ENCODE measurements around the gene A4GALT.
"Not testable (repeated sequence)": the region's sequence is repeated elsewhere in the genome, so short reads cannot be mapped to it uniquely, and the experiment has no call there.

A4GALT gene, protein sequence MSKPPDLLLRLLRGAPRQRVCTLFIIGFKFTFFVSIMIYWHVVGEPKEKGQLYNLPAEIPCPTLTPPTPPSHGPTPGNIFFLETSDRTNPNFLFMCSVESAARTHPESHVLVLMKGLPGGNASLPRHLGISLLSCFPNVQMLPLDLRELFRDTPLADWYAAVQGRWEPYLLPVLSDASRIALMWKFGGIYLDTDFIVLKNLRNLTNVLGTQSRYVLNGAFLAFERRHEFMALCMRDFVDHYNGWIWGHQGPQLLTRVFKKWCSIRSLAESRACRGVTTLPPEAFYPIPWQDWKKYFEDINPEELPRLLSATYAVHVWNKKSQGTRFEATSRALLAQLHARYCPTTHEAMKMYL

DNA sequence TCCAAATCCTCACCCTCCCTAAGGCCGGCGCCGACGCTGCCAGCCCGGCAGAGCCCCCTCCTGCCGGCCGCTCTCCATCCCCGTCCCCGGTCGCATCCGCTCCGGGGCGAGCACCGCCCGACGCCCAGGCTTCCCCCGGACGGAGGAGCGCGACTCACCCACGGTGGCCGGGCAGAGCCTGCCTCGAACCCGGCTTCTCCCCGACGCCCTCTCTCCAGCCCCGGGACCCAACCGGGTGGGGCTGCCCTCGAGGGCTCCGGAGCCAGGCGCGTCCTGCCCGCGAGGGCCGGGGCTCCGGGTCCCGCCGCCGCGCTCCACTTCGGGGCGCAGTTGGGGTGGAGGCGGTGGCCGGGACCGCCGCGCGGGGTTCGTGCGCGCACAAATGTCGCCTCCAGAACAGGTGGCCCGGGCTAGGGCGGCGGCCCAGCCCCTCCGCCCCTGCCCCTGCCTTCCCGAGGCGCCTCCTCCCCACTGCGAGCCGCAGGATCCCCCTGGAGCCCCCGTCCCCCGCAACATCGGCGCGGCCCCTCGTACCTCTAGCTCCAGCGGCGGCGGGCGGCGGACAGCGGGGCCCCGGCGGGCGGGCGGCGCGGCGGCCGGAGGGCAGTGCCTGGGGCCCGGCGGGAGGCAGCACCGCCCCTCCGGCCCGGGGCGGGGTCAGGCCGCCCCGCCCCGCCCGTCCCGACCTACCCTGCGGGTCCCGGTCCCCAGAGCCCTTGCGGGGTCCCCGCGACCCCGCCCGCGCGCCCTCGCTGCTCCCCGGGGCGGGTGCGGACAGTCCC is at the start of gene A4GALT:
TSS of gene A4GALT (minus strand) at position 608 of the 782 bp plus-strand sequence. CDS start 26,919 bp downstream, outside the sequence.
- no peak for FAIRE-seq

DNA sequence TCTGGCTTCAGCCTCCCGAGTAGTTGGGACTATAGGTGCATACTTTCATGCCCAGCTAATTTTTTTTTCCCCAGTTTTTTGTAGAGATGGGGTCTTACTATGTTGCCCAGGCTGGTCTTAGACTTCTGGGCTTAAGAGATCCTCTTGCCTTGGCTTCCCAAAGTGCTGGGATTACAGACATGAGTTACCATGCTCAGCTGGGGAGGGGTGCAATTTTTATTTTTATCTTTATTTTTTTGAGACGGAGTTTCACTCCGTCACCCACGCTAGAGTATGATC is 49.7 kb upstream of the A4GALT start:
- no peak for FAIRE-seq

DNA sequence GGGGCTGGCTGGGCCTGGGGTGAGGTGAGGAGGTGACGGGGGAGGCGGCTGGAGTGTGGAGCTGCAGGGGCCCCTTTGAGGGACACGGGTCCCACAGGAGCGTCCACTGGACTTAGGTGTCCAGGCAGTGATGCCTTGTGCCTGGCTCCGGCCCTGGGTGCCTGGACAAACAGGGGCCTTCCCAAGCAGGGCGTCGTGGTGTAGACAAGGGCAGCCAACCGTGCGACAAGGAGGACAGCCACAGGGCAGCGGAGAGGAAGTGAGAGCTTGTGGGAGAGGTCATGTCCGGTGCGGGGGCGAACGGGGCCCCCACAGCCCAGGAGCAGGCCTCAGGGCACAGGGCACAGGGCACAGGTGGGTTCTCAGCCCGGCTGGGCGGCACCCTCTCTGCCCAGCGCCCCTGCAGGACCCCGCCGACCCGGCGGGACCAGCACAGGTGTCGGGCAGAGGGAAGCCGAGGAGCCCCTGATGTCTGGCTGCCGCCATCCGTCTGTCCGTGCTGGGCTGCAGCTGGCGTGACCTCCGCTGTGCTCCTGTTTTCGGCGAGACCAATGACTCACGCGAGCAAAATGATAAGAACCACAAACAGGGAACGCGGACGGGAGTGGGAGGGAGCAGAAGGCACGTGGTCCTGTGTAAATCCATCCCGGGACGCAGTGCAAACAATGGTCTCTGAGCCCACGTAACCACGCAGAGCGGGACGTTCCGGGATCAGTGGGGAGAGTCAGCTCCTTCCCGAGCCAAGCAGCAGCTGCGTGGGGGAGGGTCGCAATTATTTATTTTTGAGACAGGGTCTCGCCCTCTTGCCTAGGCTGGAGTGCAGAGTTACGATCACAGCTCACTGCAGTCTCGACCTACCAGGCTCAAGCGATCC is 49.1 kb upstream of the A4GALT start:
- FAIRE-seq: no peak

DNA sequence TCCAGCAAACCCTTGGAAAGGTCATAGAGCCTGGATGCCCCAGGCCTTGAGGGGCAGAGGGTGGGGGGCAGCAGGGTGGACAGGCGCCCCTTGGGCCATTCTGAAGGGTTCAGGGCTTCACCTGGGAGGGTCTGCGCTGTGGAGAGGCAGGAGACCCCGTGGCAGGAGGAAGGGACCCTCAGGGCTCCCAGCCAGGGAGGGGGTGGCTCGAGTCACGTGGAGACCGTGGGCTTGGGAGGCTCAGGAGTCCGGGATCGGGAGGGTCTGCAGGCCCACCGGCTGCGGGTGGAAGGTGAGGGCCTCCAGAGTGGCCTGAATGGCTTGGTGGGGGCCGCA is 48.5 kb upstream of the A4GALT start:
- no peak for FAIRE-seq

DNA sequence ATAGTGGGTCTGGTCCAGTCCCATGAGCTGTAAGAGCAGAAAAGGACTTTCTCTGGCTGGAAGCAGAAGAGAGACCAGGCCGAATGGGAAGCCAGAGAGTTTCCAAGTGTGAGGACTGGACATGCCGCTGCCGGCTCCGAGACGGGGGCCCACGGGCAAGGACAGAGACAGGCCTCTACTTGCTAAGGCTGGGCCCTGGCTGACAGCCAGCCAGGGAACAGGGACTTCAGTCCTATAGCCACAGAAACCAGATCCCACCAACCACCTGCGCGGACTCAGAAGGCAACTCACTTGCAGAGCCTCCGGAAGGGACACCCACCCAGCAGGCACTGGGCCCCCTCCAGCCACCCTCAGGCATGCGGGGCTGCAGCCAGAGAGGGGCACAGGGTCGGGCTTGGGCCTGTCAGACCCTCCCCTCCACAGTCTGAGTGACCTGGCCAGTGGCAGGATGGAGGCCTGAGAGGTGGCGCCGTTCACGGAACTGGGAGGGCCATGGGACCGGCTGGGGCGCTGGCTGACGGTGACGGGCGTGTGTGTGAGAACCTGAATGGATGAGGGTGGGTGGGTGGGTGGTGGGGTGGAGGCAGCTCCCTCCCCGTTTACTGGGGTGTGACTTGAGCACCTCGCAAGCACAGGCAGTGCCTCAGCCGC is 47.8 kb upstream of the A4GALT start:
- FAIRE-seq: no peak

DNA sequence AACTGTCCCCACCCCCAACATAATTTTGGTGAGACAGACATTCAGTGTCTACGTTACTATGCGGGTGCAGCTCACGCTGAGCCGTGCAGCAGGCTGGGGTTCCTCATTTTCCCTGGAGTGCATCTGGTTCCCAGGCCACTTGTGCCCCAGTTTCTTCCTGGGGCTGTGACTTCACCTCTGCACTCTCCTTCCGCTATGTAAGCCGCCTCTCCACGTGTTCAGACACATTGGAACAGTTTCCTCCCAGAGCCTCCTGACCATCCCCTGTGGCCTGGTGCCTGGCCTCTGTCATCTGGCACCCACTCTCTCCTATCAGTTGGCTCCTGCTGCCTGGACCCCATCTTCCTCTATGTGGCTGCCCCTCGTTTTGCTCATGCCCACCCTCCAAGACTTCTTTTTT is 46.2 kb upstream of the A4GALT start:
- FAIRE-seq: no peak

DNA sequence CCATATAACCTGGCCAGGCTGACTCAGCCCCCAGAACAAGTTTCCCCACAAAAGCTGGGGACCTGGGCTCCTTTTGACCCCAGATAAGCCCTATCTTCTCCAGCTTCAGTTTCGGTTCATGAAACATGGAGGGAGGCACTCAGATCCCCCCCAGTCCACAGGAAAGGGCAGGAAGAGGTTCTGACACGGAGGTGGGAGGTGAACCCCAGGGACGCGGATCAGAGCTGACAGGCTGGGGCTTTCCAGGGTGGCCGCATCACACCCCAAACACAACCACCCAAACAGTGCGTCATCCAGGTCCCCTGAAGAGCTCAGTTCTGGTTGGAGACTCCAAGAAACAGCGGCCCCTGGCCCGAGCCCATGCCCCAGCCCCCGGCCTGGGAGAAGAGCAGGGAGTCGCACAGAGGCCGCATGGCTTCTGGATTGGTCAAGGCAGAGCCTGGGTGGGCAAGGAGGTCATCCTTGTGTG is 44.3 kb upstream of the A4GALT start:
- no peak for FAIRE-seq

DNA sequence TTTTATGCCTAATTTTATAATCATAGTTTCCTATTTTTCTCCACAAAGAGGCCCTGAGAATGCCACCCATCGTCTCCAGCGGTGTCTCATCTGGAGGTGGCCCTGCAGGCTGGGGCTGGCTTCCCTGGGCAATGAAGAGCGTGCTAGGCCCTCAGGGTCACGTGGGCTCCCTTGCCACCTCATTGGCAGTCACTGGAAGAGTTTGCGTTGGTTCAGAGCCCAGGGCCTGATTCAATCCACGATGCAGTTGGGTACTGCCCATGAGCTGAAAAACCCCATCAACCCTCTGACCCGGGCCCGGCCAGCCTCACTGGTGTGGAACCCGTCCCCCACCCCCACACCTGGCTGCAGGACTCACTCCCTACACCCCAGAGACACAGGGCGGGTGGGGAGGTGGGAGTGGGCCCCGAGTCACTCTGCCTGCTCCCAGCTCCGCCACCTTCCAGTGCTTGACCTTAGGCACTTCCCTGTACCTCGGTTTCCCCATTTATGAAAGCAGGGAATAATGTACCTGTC is 43.4 kb upstream of the A4GALT start:
- no peak for FAIRE-seq

DNA sequence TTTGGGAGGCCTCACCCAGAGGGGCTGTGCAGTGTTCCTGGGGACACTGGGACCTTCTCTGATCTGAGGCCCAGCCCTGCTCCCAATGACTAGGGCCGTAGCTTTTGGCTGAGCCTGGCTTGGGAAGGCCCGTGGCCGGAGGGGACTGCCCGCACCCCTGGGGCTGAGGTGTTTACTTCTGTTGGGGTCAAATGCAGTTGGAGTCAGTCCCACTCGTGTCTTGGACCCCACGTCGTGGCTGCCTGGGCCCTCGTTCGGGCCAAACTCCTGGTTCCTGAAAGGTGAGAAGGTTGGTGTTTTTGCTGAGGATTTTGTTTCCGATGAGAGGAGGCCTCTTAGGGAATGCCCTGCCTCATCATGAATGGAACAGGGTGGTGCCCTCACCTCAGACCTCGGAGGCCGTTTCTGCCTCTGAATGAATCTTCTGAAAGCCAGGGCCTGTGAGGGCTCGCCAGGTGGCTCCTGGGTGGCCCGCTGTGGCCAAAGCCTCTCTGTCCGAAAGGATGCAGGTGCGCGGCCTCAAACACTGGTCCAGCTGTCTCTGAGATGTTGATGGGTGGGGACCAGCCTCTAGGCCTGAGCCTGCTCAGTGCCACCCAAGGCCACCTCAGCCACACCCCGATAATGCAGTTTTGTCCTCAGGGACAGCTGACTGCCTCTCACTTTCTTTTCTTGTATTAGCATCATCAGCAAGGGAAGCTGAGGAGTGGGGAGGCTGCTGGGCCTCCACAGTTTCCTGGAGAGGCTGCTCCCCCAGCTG is 40.3 kb upstream of the A4GALT start:
- no peak for FAIRE-seq

DNA sequence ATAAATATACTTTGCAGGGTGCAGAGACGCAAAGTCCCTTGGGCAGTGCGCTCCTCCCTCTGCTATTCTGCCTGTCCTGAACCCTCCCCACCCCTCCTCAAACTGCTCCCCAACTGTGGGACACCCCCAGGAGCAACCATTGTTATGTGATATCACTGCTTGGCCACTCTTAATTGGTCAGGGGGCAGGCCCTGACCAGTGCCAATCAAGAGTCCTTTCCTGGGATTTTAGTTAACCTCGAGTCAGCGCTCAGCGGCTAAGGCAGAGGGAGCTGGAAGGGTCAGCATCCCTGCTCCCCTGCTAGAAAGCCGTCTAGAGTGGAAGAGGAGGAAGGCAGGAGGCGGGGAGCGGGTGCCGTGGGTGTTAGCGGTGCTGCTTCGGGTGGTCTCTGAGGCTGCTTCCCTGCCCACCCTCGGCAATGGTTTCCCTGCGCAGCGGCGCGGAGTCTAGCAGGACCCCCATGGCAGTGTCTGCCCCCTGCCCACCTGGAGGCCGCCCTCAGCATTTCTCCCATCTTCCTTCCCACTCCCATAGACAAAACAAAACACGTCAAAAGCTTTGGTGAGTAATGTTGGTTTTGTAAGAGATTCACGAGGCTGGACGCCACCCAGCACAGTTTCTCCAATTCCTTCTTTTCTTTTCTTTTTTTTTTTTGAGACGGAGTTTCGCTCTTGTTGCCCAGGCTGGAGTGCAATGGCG is 38.4 kb upstream of the A4GALT start:
- no peak for FAIRE-seq

DNA sequence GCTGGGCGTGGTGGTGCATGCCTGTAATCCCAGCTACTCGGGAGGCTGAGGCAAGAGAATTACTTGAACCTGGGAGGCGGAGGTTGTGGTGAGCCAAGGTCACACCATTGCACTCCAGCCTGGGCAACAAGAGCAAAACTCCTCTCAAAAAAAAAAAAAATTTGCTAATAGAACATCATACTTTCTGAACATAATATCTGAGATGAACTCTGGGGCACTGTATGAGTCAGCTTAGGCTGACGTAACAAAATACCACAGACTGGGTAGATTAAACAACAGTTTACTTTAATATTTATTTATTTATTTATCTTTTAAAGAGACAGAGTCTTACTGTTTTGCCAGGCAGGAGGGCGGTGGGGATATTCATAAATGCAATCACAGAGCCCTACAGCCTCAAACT is 34.9 kb upstream of the A4GALT start:
- not testable (repeated sequence) for FAIRE-seq

DNA sequence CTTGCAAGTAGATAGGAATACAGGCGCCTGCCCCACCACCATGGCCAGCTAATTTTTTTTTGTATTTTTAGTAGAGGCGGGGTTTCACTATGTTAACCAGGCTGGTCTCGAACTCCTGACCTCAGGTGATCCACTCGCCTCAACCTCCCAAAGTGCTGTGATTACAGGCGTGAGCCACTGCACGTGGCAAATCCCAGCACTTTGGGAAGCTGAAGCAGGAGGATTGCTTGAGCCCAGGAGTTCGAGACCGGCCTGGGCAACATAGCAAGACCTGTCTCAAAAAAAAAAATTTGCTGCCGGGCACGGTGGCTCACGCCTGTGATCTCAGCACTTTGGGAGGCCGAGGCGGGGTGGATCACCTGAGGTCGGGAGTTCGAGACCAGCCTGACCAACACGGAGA is 34.5 kb upstream of the A4GALT start:
- not testable (repeated sequence) for FAIRE-seq

DNA sequence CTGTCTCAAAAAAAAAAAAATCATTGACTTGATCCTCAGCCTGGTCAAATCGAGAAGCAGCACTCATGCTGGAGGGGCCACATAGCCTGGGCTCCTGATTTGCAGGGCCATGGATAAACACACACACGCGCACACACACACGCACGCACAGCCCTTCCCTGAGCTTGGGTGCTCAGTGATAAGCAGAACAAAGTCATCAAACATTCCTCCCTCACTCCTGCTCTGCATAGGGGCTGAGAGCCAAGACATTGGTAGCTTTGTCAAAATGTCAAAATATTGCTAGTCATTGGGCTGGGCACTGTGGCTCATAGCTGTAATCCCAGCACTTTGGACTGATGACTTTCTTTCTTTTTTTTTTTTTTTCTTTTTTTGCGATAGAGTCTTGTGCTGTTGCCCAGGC is 34.0 kb upstream of the A4GALT start:
- FAIRE-seq: no peak

DNA sequence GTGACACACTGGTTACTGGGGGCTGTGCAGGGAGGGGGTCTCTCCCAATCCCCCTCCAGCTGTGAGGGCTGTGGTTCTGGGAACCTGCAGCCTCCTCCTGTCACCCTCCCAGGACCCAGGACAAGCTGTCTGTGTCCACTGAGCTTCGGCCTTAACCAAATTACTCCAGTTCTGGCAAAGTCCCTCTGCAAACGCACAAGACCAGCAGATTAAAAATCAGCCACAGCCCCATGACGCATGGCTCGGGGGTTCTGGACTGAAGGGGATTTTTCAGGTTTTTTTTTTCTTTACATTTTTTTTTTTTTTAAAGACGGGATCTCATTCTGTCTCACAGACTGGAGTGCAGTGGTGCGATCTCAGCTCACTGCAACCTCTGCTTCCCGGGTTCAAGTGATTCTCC is 32.2 kb upstream of the A4GALT start:
- no peak for FAIRE-seq

DNA sequence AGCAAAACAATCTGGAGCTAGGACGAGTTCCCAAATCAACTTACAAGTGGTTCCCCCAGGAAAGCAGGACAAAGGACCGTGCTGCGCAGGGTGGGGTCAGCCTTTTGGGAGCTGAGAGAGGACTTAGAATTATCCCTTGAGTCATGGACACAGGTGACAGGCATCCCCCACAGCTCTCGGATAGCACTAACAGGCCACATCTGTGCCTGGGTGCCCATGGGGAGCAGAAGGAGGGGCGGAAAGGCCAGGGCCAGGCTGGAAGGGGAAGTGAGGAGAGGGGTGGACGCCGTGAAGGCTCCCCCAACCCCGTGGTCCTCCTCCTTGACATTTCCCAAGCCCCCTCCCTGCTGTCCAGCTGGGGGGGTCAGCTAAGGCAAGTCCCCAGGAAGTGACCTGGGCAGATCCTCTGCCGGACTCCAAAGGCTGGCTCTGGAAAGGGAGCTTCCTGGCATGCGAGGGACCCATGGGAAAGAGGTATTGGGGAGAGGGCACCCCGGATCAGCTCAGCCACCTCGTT is 31.6 kb upstream of the A4GALT start:
- no peak for FAIRE-seq

DNA sequence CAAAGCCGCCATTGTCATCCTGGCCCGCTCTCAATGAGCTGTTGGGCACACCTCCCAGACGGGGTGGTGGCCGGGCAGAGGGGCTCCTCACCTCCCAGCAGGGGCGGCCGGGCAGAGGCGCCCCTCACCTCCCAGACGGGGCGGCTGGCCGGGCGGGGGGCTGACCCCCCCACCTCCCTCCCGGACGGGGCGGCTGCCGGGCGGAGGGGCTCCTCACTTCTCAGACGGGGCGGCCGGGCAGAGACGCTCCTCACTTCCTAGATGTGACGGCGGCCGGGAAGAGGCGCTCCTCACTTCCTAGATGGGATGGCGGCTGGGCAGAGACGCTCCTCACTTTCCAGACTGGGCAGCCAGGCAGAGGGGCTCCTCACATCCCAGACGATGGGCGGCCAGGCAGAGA is 29.8 kb upstream of the A4GALT start:
- not testable (repeated sequence) for FAIRE-seq

DNA sequence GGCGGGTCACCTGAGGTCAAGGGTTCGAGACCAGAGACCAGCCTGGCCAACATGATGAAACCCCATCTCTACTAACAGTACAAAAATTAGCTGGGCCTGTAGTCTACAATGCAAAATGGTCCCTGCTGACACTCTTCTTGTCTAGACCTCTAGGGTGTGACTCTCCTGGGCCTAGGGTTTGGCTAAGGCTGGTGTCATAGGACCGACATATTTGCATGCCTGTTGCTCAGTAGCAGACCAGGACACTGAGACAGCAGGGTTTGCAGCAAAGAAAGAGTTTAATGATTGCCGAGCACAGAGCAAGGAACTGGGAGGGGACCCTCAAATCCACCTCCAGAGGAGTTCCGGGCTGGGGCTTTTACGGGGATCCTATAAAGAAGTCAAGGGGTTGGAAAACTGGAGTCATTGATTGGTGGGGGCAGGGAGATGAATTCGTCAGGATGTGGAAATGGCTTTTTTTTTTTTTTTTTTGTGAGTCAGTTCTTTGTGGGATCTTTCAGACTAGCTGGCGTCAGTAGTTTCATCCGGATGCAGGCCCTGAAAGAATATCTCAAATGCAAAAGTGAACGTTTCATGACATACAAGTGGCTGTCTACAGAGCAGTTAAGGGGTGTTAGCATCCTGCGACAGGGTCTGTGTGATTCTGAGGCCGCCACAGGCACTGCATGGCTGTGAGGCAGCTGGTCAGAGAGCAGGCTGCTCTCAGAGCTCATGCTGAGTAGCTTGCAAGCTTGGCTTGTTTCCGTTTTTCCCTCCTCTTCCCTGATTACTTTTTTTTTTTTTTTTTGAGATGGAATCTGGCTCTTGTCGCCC is 27.2 kb upstream of the A4GALT start:
- no peak for FAIRE-seq

DNA sequence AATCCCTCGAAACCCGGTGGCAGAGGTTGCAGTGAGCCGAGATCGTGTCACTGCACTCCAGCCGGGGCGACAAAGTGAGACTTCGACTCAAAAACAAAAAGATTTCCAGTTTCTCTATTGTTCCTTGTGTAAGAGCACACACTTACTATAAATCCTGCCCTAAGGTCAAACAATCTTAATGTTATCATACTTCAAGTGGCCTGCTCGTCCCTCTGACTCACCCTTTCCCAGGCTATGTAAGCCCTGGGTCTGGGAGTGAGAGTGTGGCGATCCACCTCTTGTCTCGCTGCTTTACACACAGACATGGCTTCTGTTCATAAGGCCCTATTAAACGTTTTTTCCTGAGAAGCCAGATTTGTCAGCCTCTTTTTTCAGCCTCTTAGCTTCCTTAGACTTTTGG is 24.4 kb upstream of the A4GALT start:
- no peak for FAIRE-seq

DNA sequence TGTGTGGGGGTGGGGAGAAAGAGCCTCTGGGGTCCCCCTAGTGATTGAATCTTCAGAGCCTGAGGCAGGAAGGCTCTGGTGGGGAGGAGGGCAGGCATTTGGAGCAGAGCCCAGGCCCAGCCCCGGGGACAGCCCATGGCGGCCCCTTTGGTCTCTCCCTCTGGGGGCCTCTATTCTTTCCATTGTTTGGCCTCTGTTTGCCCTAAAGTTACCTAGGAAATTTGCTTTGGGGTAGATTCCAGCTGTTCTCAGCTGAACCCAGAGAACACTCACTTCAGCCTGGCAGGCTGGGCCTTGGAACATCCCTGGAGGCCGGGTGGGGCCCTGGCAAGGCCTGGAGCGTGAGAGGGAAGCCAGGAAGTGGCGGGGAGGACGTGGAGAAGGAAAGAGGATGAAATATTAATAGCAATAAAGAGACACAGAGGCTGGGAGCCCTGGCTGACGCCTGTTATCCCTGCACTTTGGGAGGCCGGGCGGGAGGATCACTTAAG is 22.9 kb upstream of the A4GALT start:
- FAIRE-seq: no peak

DNA sequence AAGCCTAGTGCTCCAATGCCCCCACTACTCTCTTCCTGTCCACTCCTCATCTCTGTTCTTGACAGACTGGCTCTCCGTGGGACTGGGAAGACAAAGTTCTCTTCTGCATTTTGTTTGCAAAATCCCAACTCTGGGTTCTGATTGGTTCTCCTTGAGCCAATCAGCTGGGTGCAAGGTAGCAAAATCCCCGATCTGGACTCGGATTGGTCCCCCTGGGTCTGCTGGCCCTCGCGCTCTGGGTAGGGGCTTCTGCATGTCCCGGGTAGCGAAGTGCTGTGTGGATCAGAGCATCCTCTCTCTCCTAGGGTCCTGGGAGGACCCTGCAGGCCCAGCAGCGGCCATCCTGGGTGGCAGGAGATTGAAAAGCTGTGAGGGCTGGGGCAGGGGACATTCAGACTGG is 22.3 kb upstream of the A4GALT start:
- no peak for FAIRE-seq

Measured in colon (tissue), 2 donors.